Measurements from ENCODE around the gene FYB2.
A peak's percentile ranks its signal among the peaks of the same experiment; 100 is the strongest.

The FYB2 gene

GRCh38 chr1:56719171-56719570 lies 100.0 kb downstream of the FYB2 start:
- FAIRE-seq (no peak), DNase-seq (ENCODE audit: insufficient read length, low spot score) (no peak)

- FAIRE-seq = no peak
- no peak for DNase-seq (ENCODE audit: insufficient read length, low spot score)
Observed at GRCh38 chr1:56715156-56715555, 104.0 kb downstream of the FYB2 start.

- FAIRE-seq = no peak
- no peak for DNase-seq (ENCODE audit: insufficient read length, low spot score)
Observed at GRCh38 chr1:56713112-56713511, 106.1 kb downstream of the FYB2 start.

- DNase-seq (ENCODE audit: insufficient read length, low spot score) = no peak
- no peak for FAIRE-seq
Observed at GRCh38 chr1:56712150-56712549, 107.1 kb downstream of the FYB2 start.

- no peak for FAIRE-seq
- DNase-seq (ENCODE audit: insufficient read length, low spot score) = peak; percentile 20
Observed at GRCh38 chr1:56710646-56711045, 108.6 kb downstream of the FYB2 start.

GRCh38 chr1:56709995-56710394 lies 109.2 kb downstream of the FYB2 start:
- FAIRE-seq (no peak), DNase-seq (ENCODE audit: insufficient read length, low spot score) (no peak)

- FAIRE-seq (no peak), DNase-seq (ENCODE audit: insufficient read length, low spot score) (peak; percentile 11)
Observed at GRCh38 chr1:56709269-56709880, 109.8 kb downstream of the FYB2 start.

- FAIRE-seq = no peak
- DNase-seq (ENCODE audit: insufficient read length, low spot score) = no peak
Observed at GRCh38 chr1:56707379-56707778, 111.8 kb downstream of the FYB2 start.

GRCh38 chr1:56703747-56704146 lies 115.5 kb downstream of the FYB2 start:
- DNase-seq (ENCODE audit: insufficient read length, low spot score) (no peak), FAIRE-seq (no peak)

- no peak for DNase-seq (ENCODE audit: insufficient read length, low spot score)
Observed at GRCh38 chr1:56696663-56697062, 122.5 kb downstream of the FYB2 start.

GRCh38 chr1:56688522-56689026 lies 130.6 kb downstream of the FYB2 start:
- FAIRE-seq (no peak), DNase-seq (ENCODE audit: insufficient read length, low spot score) (peak; percentile 50)

More at GRCh38 chr1:56696663-56697062, 122.5 kb downstream of the FYB2 start:
- no peak for FAIRE-seq

GRCh38 chr1:56686169-56686568 lies 133.0 kb downstream of the FYB2 start:
- no peak for FAIRE-seq
- DNase-seq (ENCODE audit: insufficient read length, low spot score) = no peak

- DNase-seq (ENCODE audit: insufficient read length, low spot score) (no peak), FAIRE-seq (no peak)
Observed at GRCh38 chr1:56683569-56683968, 135.6 kb downstream of the FYB2 start.

GRCh38 chr1:56676571-56677035 lies 142.6 kb downstream of the FYB2 start:
- FAIRE-seq = no peak
- peak; percentile 35 for DNase-seq (ENCODE audit: insufficient read length, low spot score)

GRCh38 chr1:56675763-56676162 lies 143.4 kb downstream of the FYB2 start:
- FAIRE-seq (no peak), DNase-seq (ENCODE audit: insufficient read length, low spot score) (no peak)

- no peak for DNase-seq (ENCODE audit: insufficient read length, low spot score)
- FAIRE-seq = no peak
Observed at GRCh38 chr1:56672579-56672978, 146.6 kb downstream of the FYB2 start.

- no peak for FAIRE-seq
- DNase-seq (ENCODE audit: insufficient read length, low spot score) = no peak
Observed at GRCh38 chr1:56671542-56671941, 147.7 kb downstream of the FYB2 start.

GRCh38 chr1:56671085-56671484 lies 148.1 kb downstream of the FYB2 start:
- no peak for DNase-seq (ENCODE audit: insufficient read length, low spot score)

GRCh38 chr1:56670350-56670749 lies 148.9 kb downstream of the FYB2 start:
- FAIRE-seq = no peak
- DNase-seq (ENCODE audit: insufficient read length, low spot score) = no peak

More at GRCh38 chr1:56671085-56671484, 148.1 kb downstream of the FYB2 start:
- no peak for FAIRE-seq
